ENCODE data around the gene DBR1.

DBR1 gene

GRCh38 chr3:138114431-138114918, 60.2 kb downstream of the DBR1 start:
- TF ChIP-seq FOXM1 (IDR thresholded peaks at IDR 0.05; ENCODE audit: borderline replicate concordance) (no peak), TARDBP (IDR thresholded peaks at IDR 0.05) (no peak), L3MBTL2 (conservative IDR thresholded peaks at IDR 0.05) (no peak), HDGF (IDR thresholded peaks at IDR 0.05; ENCODE audit: borderline replicate concordance) (no peak), ZNF384 (IDR thresholded peaks at IDR 0.05) (no peak), SUZ12 (IDR thresholded peaks at IDR 0.05) (no peak), FOXA1 (IDR thresholded peaks at IDR 0.05) (no peak), FOXK2 (IDR thresholded peaks at IDR 0.05) (no peak), ELF4 (IDR thresholded peaks at IDR 0.05) (no peak), CTBP1 (IDR thresholded peaks at IDR 0.05; ENCODE audit: borderline replicate concordance) (no peak), BHLHE40 (IDR thresholded peaks at IDR 0.05; ENCODE audit: borderline replicate concordance) (no peak), NFRKB (IDR thresholded peaks at IDR 0.05) (no peak), LEF1 (IDR thresholded peaks at IDR 0.05; ENCODE audit: borderline replicate concordance) (no peak)
- TF ChIP-seq, protein P1, sequence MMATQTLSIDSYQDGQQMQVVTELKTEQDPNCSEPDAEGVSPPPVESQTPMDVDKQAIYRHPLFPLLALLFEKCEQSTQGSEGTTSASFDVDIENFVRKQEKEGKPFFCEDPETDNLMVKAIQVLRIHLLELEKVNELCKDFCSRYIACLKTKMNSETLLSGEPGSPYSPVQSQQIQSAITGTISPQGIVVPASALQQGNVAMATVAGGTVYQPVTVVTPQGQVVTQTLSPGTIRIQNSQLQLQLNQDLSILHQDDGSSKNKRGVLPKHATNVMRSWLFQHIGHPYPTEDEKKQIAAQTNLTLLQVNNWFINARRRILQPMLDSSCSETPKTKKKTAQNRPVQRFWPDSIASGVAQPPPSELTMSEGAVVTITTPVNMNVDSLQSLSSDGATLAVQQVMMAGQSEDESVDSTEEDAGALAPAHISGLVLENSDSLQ (IDR thresholded peaks at IDR 0.05), result no peak
- POLR2A ChIA-PET, result no interaction called here
- peak; percentile 35 for DNase-seq (ENCODE audit: extremely low spot score)
- CTCF ChIA-PET, result no interaction called here

DNA sequence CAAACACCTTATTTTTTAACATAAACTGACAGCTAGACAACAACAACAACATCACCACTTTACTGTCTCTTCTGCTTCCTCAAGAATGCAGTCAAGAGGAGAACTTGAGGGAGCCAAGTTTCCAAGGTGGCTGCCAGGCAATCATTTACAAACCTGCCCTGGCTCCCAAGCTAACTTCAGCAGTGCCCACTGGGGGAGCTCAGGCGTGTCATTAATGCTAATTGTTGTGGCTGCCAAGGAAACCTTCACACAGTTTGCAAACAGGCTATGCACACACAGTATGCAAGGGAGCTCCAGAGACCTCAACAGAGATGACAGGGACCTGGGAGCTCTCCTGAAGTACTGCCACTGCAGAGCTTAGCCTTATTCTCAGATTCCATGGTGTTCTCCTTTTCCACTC, 61.4 kb downstream of the DBR1 start:
- DNase-seq (ENCODE audit: extremely low spot score), result no peak
- TF ChIP-seq SUZ12 (IDR thresholded peaks at IDR 0.05) (no peak), SP1 (IDR thresholded peaks at IDR 0.05) (no peak), NFRKB (IDR thresholded peaks at IDR 0.05) (no peak), BHLHE40 (IDR thresholded peaks at IDR 0.05; ENCODE audit: borderline replicate concordance) (no peak), FOXK2 (IDR thresholded peaks at IDR 0.05) (no peak), ARNT (IDR thresholded peaks at IDR 0.05) (no peak)
- POLR2A ChIA-PET, result interaction anchor here (0.7 to 0.8 kb wide), 2 partner anchors 44 to 61 kb away, joined by 3 to 4 read pairs; partner anchors contain the start of gene DBR1
- CTCF ChIA-PET, result interaction anchor here (1.2 kb wide), 1 partner anchor 42 kb away, joined by 4 read pairs; no protein-coding TSS in a partner anchor

DNA sequence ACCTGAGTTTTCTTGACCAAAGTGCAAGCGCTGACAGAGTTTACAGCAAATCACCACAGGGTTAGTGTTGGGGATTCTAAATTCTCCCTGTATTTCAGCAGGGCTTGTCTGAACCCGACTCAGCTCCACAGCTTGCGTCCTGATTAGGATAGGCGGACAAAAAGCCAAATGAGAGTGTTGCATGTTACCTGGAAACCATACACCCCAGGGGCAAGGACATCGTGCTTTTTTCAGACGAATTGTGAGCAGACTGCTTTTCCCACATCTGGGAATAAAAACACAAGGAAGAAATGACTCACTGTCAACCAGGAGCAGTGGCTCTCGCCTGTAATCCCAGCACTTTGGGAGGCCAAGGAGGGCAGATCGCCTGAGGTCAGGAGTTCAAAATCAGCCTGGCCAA, 62.4 kb downstream of the DBR1 start:
- ChIA-PET POLR2A (no interaction called here), CTCF (no interaction called here)
- no peak for TF ChIP-seq FOXK2 (IDR thresholded peaks at IDR 0.05)
- no peak for TF ChIP-seq ELF4 (IDR thresholded peaks at IDR 0.05)
- no peak for TF ChIP-seq CTBP1 (IDR thresholded peaks at IDR 0.05; ENCODE audit: borderline replicate concordance)
- TF ChIP-seq, protein P1 (IDR thresholded peaks at IDR 0.05), result no peak
- no peak for TF ChIP-seq LEF1 (IDR thresholded peaks at IDR 0.05; ENCODE audit: borderline replicate concordance)
- TF ChIP-seq L3MBTL2 (conservative IDR thresholded peaks at IDR 0.05), result no peak
- DNase-seq (ENCODE audit: extremely low spot score), result no peak

Data from HEK293T (cell line).